ENCODE measurements around the gene SNUPN. TPM values are rescaled to one million over a fixed set of nuclear protein-coding genes. Genes with fewer than 3 reads are reported as not detected.

The SNUPN gene
- total and polyA plus RNA-seq, 10 of the 15 experiments (the other 5 are each of a cell fraction or from before 2014, with no cell fraction given): 19.0 to 50.3 (median 32.5) TPM

- TF ChIP-seq POLR2AphosphoS2 (IDR thresholded peaks at IDR 0.05; ENCODE audit: low read depth, low read length) (peak; percentile 96), TCF3 (IDR thresholded peaks at IDR 0.05; ENCODE audit: borderline replicate concordance, insufficient read depth, low read depth, low read length) (peak; percentile 33; the same call in 1 of the 2 replicates), NFXL1 (IDR thresholded peaks at IDR 0.05; ENCODE audit: borderline replicate concordance) (no peak; the same call in 1 of the 2 replicates), HDGF (IDR thresholded peaks at IDR 0.05) (peak; percentile 81; the same call in 1 of the 2 replicates), SKIL (IDR thresholded peaks at IDR 0.05; ENCODE audit: low read depth, poor library complexity, severe bottlenecking) (no peak), HDAC6 (IDR thresholded peaks at IDR 0.05; ENCODE audit: unreplicated experiment) (peak; percentile 52), EP300 (IDR thresholded peaks at IDR 0.05; ENCODE audit: borderline replicate concordance in 1 of 2, control insufficient read depth in 1 of 2, low read depth in 2 of 2, low read length in 2 of 2) (peak in 1 of 2 experiments; percentile 19; a peak in 1 of 4 replicates), NBN (IDR thresholded peaks at IDR 0.05) (peak; percentile 66; the same call in 1 of the 2 replicates), FOS (IDR thresholded peaks at IDR 0.05; ENCODE audit: borderline replicate concordance, extremely low read depth, insufficient read length) (peak; percentile 38), ZNF687 (IDR thresholded peaks at IDR 0.05) (peak; percentile 91; the same call in 1 of the 2 replicates), POLR2A (IDR thresholded peaks at IDR 0.05; ENCODE audit: low read depth, low read length) (peak; percentile 99), SMAD5 (IDR thresholded peaks at IDR 0.05; ENCODE audit: low read depth) (peak; percentile 94), MXI1 (IDR thresholded peaks at IDR 0.05; ENCODE audit: low read depth, low read length) (peak; percentile 75), CREB1 (IDR thresholded peaks at IDR 0.05; ENCODE audit: low read depth) (peak; percentile 76), ZBED1 (IDR thresholded peaks at IDR 0.05; ENCODE audit: borderline replicate concordance) (no peak; the same call in 1 of the 2 replicates)
- TF ChIP-seq, protein P1, sequence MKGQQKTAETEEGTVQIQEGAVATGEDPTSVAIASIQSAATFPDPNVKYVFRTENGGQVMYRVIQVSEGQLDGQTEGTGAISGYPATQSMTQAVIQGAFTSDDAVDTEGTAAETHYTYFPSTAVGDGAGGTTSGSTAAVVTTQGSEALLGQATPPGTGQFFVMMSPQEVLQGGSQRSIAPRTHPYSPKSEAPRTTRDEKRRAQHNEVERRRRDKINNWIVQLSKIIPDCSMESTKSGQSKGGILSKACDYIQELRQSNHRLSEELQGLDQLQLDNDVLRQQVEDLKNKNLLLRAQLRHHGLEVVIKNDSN (IDR thresholded peaks at IDR 0.05; ENCODE audit: borderline replicate concordance, extremely low read length, insufficient read depth, low read depth, low read length): peak; percentile 49
- TF ChIP-seq, protein P2, sequence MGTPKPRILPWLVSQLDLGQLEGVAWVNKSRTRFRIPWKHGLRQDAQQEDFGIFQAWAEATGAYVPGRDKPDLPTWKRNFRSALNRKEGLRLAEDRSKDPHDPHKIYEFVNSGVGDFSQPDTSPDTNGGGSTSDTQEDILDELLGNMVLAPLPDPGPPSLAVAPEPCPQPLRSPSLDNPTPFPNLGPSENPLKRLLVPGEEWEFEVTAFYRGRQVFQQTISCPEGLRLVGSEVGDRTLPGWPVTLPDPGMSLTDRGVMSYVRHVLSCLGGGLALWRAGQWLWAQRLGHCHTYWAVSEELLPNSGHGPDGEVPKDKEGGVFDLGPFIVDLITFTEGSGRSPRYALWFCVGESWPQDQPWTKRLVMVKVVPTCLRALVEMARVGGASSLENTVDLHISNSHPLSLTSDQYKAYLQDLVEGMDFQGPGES (IDR thresholded peaks at IDR 0.05): peak; percentile 61; the same call in 1 of the 2 replicates
- TF ChIP-seq, protein P3, sequence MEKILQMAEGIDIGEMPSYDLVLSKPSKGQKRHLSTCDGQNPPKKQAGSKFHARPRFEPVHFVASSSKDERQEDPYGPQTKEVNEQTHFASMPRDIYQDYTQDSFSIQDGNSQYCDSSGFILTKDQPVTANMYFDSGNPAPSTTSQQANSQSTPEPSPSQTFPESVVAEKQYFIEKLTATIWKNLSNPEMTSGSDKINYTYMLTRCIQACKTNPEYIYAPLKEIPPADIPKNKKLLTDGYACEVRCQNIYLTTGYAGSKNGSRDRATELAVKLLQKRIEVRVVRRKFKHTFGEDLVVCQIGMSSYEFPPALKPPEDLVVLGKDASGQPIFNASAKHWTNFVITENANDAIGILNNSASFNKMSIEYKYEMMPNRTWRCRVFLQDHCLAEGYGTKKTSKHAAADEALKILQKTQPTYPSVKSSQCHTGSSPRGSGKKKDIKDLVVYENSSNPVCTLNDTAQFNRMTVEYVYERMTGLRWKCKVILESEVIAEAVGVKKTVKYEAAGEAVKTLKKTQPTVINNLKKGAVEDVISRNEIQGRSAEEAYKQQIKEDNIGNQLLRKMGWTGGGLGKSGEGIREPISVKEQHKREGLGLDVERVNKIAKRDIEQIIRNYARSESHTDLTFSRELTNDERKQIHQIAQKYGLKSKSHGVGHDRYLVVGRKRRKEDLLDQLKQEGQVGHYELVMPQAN (conservative IDR thresholded peaks at IDR 0.05): peak; percentile 89
These were observed 14.4 kb upstream of the SNUPN start, which contains the start of gene IMP3 (continued) for GRCh38 chr15:75639709-75640482.
